Adrenal gland (tissue), 12 donors: Measurements from ENCODE around the gene KRTAP10-6. TPM values are rescaled to one million over a fixed set of nuclear protein-coding genes. Genes with fewer than 3 reads are reported as not detected.
"Not testable (repeated sequence)": the region's sequence is repeated elsewhere in the genome, so short reads cannot be mapped to it uniquely, and the experiment has no call there.

Experiments
- DNase-seq, 7 donors: peaks; one replicate each; pipeline ENCODE4 v3.0.0-alpha.2; 2019 to 2020
- H3K27ac ChIP-seq, 5 donors: fragments of 200-600 bp; sonication (generic) in 4 of 5; 1 replicate in 3 of 5; 2 replicates in 2 of 5; pipeline versions ENCODE4 v1.5.1 to v1.8.0; 2016 to 2020; ENCODE audit warnings: mild to moderate bottlenecking in 1 of 5
- H3K27me3 ChIP-seq: fragments of 200-600 bp; 2 replicates; pipeline ENCODE4 v1.8.0; 2021
- H3K36me3 ChIP-seq, 2 donors: fragments of 200-600 bp; replicated peaks in 1 of 2; 1 replicate in 1 of 2; 2 replicates in 1 of 2; pipeline versions ENCODE4 v1.5.1 to v1.8.0; 2018 to 2022
- H3K4me1 ChIP-seq, 2 donors: fragments of 200-600 bp; replicated peaks in 1 of 2; 1 replicate in 1 of 2; 2 replicates in 1 of 2; pipeline versions ENCODE4 v1.5.1 to v1.8.0; 2018 to 2021
- H3K4me3 ChIP-seq, 4 donors: fragments of 200-600 bp; sonication (generic) in 3 of 4; one replicate each; pipeline ENCODE4 v1.5.1; 2016 to 2018
- H3K9me3 ChIP-seq, 3 donors: fragments of 200-600 bp; sonication (generic) in 1 of 3; replicated peaks in 1 of 3; 1 replicate in 2 of 3; 2 replicates in 1 of 3; pipeline versions ENCODE4 v1.5.1 to v1.8.0; 2016 to 2021
- POLR2A ChIP-seq, 2 donors: fragments of 450-650 bp; IDR thresholded peaks; one replicate each; pipeline ENCODE4 v1.6.1; 2017; ENCODE audit warnings: antibody characterized with exemption in 2 of 2, mild to moderate bottlenecking in 2 of 2, moderate library complexity in 1 of 2
- WGBS, 4 donors: extraction: QIAGEN DNeasy Blood & Tissue Kit in 2 of 4; methylation state at CpG; one replicate each; pipeline versions ENCODE4 v1.1.5 to v1.1.7; 2013 to 2017; 5-methylcytosine and 5-hydroxymethylcytosine counted together
- intact Hi-C, 2 donors: fragments of 100-400 bp; cut with DNase I; formaldehyde crosslinking; loops; one replicate each; pipeline versions ENCODE4 v1.14.1 to v1.15.0; 2022 to 2023
- polyA plus RNA-seq, 3 donors: library from polyadenylated mRNA; stranded (reverse); fragments of 200-250 nt in 2 of 3; fragments of 350-450 nt in 1 of 3; fragmentation: Illumina TruSeq in 1 of 3; extraction: RNeasy Lipid Tissue Mini Kit (QIAGEN cat#74804) in 1 of 3; gene quantifications; one replicate each; pipeline ENCODE4 v1.2.3, GENCODE V29; 2013 to 2014
- total RNA-seq, 9 donors: library from RNA; depleted of rRNA in 4 of 9; stranded (reverse); fragments of >200 nt in 4 of 9; fragments of 120-200 nt in 1 of 9; fragmentation: NEBNext Ultra II Directional in 1 of 9; extraction: Animal tissue kit (Norgen Biotek cat#: 25700) in 1 of 9; gene quantifications; one replicate each; pipeline versions ENCODE4 v1.1.0 to v1.2.4, GENCODE V29; 2013 to 2023
- TF ChIP-seq, protein P1 (sequence below), 6 experiments: fragments of 450-650 bp in 4 of 6; fragments of 200-600 bp in 2 of 6; sonication (generic) in 1 of 6; IDR thresholded peaks; 1 replicate in 5 of 6; 2 replicates in 1 of 6; pipeline versions ENCODE4 v1.5.1 to v1.8.0; 2016 to 2021; ENCODE audit warnings: antibody characterized with exemption in 6 of 6, mild to moderate bottlenecking in 2 of 6, moderate library complexity in 1 of 6
- donor health status: healthy with polysubstance abuse.
- donor health status: Bipolar disorder and iron deficiency.
- donor health status: DM: yes; HTN: yes; CAD: no.
- donor health status: DM: no; HTN: no; CAD: no.
- donor health status: DM: no; HTN: no; CAD: no.
- donor health status: DM: yes; HTN: yes; CAD: no.

Gene KRTAP10-6
- total and polyA plus RNA-seq, 12 donors, result not detected

DNA sequence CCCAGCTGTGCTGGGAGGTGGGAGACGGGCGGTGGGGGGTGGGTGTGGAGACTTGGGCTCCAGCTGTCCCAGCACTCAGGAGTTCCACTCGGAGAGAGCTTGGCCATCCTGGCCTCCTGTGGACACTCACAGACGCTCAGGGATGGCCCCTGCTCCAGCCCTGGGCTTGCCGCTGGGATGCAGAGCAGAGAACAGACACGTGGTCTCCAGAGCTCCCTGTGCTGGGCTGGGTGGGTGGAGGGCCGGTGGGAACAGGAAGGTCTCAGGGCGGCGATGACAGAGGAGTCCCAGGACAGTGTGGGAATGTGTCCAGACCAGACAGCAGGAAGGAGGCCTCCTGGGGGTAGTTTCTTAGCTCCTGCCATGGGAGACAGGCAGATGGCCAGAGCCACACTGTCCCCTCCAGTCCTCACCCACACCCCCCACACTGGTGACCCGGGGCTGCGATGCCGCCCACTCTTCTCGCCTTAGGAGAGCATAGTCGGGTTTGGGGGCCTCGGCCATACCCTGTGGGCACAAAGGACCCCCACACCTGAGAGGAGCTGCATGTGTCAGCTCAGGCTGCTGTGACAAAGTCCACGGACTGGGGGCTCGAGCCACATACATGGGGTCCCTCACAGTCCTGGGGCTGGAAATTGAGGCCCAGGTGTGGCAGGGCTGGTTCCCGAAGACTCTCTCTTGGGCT is 36.5 kb upstream of the KRTAP10-6 start:
- intact Hi-C loops, result no loop called here
- WGBS, 4 donors, result 43 to 71% (median 70%) methylated on average over 10 to 18 of the region's 18 CpGs

DNA sequence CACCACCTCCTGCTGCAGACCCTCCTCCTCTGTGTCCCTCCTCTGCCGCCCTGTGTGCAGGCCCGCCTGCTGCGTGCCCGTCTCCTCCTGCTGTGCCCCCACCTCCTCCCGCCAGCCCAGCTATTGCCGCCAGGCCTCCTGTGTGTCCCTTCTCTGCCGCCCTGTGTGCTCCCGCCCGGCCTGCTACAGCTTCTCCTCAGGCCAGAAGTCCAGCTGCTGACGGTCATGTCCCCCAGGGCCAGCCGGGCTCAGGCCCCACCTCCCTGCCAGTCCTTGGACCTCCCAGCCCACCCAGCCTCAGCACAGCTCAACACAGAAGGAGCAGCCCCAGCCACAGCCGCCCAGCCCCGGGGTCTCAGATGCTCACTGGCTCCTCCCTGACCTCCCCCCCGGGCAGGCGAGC is 35.5 kb upstream of the KRTAP10-6 start:
- H3K27me3 ChIP-seq, H3K27ac ChIP-seq, H3K36me3 ChIP-seq, H3K9me3 ChIP-seq, H3K4me1 ChIP-seq, DNase-seq, H3K4me3 ChIP-seq, intact Hi-C loops: not testable (repeated sequence)
- WGBS, 4 donors, result 40 to 51% (median 41%) methylated on average over 10 to 15 of the region's 15 CpGs

More for the DNA sequence above, 36.5 kb upstream of the KRTAP10-6 start:
- Histone ChIP-seq H3K4me1 (no peaks in the 10 kb centered on the region), H3K27ac (no peak overlapping the region), H3K9me3 (peaks cover 0 to 6% (median 0%) of the 10 kb centered on the region in 3 donors), H3K27me3 (no peaks in the 10 kb centered on the region), H3K4me3 (no peak overlapping the region), H3K36me3 (no peaks in the 10 kb centered on the region)
- DNase-seq, result no peak
- TF ChIP-seq, protein P1, sequence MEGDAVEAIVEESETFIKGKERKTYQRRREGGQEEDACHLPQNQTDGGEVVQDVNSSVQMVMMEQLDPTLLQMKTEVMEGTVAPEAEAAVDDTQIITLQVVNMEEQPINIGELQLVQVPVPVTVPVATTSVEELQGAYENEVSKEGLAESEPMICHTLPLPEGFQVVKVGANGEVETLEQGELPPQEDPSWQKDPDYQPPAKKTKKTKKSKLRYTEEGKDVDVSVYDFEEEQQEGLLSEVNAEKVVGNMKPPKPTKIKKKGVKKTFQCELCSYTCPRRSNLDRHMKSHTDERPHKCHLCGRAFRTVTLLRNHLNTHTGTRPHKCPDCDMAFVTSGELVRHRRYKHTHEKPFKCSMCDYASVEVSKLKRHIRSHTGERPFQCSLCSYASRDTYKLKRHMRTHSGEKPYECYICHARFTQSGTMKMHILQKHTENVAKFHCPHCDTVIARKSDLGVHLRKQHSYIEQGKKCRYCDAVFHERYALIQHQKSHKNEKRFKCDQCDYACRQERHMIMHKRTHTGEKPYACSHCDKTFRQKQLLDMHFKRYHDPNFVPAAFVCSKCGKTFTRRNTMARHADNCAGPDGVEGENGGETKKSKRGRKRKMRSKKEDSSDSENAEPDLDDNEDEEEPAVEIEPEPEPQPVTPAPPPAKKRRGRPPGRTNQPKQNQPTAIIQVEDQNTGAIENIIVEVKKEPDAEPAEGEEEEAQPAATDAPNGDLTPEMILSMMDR (IDR thresholded peaks at IDR 0.05), result no peak
- no peak for TF ChIP-seq POLR2A (IDR thresholded peaks at IDR 0.05)

DNA sequence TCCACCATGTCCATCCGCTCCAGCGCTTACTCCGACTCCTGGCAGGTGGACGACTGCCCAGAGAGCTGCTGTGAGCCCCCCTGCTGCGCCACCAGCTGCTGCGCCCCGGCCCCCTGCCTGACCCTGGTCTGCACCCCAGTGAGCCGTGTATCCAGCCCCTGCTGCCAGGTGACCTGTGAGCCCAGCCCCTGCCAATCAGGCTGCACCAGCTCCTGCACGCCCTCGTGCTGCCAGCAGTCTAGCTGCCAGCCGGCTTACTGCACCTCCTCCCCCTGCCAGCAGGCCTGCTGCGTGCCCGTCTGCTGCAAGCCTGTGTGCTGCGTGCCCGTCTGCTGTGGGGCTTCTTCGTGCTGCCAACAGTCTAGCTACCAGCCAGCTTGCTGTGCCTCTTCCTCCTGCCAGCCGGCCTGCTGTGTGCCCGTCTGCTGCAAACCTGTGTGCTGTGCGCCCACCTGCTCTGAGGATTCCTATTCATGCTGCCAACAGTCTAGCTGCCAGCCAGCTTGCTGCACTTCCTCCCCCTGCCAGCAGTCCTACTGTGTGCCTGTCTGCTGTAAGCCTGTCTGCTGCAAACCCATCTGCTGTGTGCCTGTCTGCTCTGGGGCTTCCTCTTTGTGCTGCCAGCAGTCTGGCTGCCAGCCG is 35.0 kb upstream of the KRTAP10-6 start:
- H3K4me1 ChIP-seq, H3K27ac ChIP-seq, H3K27me3 ChIP-seq, H3K36me3 ChIP-seq, H3K9me3 ChIP-seq, H3K4me3 ChIP-seq, intact Hi-C loops, DNase-seq: not testable (repeated sequence)
- 74 to 87% (median 80%) methylated on average over 5 to 18 of the region's 20 CpGs for WGBS, 4 donors

DNA sequence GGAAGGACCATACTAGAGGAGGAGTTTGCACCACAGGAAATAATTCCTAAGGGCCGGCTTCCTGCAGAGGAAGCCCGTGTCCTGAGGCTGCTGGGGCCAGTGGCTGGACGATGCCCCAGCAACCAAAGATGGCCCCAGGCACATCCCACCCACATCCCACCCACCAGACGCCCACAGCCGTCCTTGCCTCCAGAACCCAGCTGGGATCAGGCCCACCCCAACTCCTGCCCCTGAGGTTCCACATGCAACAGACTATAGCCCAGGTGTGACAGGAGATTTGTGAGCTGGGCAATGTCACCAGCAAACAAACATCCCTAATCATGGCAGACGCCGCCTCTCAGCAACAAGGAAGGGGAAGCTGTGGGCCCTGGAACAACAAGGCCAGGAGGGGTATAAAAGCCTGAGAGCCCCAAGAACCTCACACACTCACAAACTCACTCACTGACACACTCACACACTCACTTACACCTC is 34.4 kb upstream of the KRTAP10-6 start, which contains the start of gene KRTAP10-9:
KRTAP10-9 (plus strand) TSS at position 421 of the 471 bp plus-strand sequence. CDS start 79 bp downstream, outside the sequence.
- no peaks in the 10 kb centered on the region for H3K27me3 ChIP-seq
- 43 to 52% methylated on average over 7 of the region's 7 CpGs; no CpG with 5 or more reads in 2 of the 4 donors for WGBS, 4 donors
- H3K27ac ChIP-seq, result no peak within 1 kb of the TSS
- intact Hi-C loops, result no loop called here
- no peak for DNase-seq
- peaks cover 0 to 5% (median 0%) of the 10 kb centered on the region in 3 donors for H3K9me3 ChIP-seq
- H3K4me3 ChIP-seq, result no peak within 1 kb of the TSS
- no peaks in the 10 kb centered on the region for H3K4me1 ChIP-seq
- H3K36me3 ChIP-seq, result no peaks in the 10 kb centered on the region
- TF ChIP-seq POLR2A (IDR thresholded peaks at IDR 0.05), result no peak
- TF ChIP-seq, protein P1 (IDR thresholded peaks at IDR 0.05), result no peak

DNA sequence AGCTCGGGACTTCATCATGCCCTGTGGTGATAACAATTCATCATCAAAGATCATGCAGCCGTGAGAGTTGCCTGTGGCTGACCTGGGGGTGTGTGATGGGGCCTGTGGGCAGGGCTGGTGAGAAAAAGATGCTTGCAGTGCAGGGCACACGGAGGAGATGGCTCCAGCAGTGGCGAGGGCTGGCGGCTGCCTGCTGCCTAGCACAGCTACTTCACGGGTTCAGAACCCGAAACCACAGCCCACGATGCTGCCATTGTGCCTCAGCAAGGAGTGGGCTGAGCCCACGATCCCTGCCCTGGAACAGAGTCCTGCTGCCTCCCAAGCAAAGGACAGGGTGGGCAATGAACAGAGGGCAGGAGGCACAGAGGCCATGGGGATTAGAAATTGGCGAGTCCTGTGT is 34.0 kb upstream of the KRTAP10-6 start:
- Histone ChIP-seq H3K9me3 (peaks cover 0 to under 1% (median 0%) of the 10 kb centered on the region in 3 donors), H3K36me3 (no peaks in the 10 kb centered on the region), H3K27ac (no peak overlapping the region), H3K4me3 (no peak overlapping the region), H3K27me3 (no peaks in the 10 kb centered on the region), H3K4me1 (no peaks in the 10 kb centered on the region)
- TF ChIP-seq, protein P1 (IDR thresholded peaks at IDR 0.05), result no peak
- TF ChIP-seq POLR2A (IDR thresholded peaks at IDR 0.05), result no peak
- DNase-seq, result no peak
- 67 to 73% (median 72%) methylated on average over 9 to 10 of the region's 10 CpGs for WGBS, 4 donors
- intact Hi-C loops, result no loop called here
